ENCODE data around the gene CAPN14. TPM values are rescaled to one million over a fixed set of nuclear protein-coding genes. Genes with fewer than 3 reads are reported as not detected.

Gene CAPN14
- total RNA-seq, 3 donors from 2014 or later = 0.09 to 0.14 TPM; not detected in 1

GRCh38 chr2:31212659-31213600, 4.4 kb downstream of the CAPN14 start:
- ATAC-seq = no peak

GRCh38 chr2:31208240-31208639, 9.1 kb downstream of the CAPN14 start:
- DNase-seq = no peak
- H3K4me1 ChIP-seq (ENCODE audit: low read depth) = no peaks in the 10 kb centered on the region
- H3K36me3 ChIP-seq (ENCODE audit: low read depth) = no peaks in the 10 kb centered on the region
- ATAC-seq = no peak
- H3K9me3 ChIP-seq = no peaks in the 10 kb centered on the region
- no peak overlapping the region for H3K4me3 ChIP-seq
- intact Hi-C loops (cut with DNase I, micrococcal nuclease) = no loop called here
- no peak for TF ChIP-seq CTCF (IDR thresholded peaks at IDR 0.05)

More at GRCh38 chr2:31212659-31213600, 4.4 kb downstream of the CAPN14 start:
- Histone ChIP-seq H3K4me3 (no peak overlapping the region), H3K9me3 (no peaks in the 10 kb centered on the region), H3K4me1 (ENCODE audit: low read depth) (no peaks in the 10 kb centered on the region), H3K36me3 (ENCODE audit: low read depth) (no peaks in the 10 kb centered on the region)
- no peak for DNase-seq
- TF ChIP-seq CTCF (IDR thresholded peaks at IDR 0.05) = no peak
- intact Hi-C loops (cut with DNase I, micrococcal nuclease) = no loop called here

- Histone ChIP-seq H3K4me1 (ENCODE audit: low read depth) (no peaks in the 10 kb centered on the region), H3K9me3 (no peaks in the 10 kb centered on the region), H3K4me3 (no peak overlapping the region), H3K36me3 (ENCODE audit: low read depth) (no peaks in the 10 kb centered on the region)
- ATAC-seq = no peak
- intact Hi-C loops (cut with DNase I, micrococcal nuclease) = no loop called here
- DNase-seq = no peak
- no peak for TF ChIP-seq CTCF (IDR thresholded peaks at IDR 0.05)
Measured at GRCh38 chr2:31207790-31208189, 9.5 kb downstream of the CAPN14 start.

GRCh38 chr2:31205613-31206012, 11.7 kb downstream of the CAPN14 start:
- Histone ChIP-seq H3K4me1 (ENCODE audit: low read depth) (no peaks in the 10 kb centered on the region), H3K9me3 (no peaks in the 10 kb centered on the region), H3K4me3 (no peak overlapping the region), H3K36me3 (ENCODE audit: low read depth) (no peaks in the 10 kb centered on the region)
- no peak for ATAC-seq
- TF ChIP-seq CTCF (IDR thresholded peaks at IDR 0.05) = no peak
- intact Hi-C loops (cut with DNase I, micrococcal nuclease) = no loop called here
- DNase-seq = no peak

- ATAC-seq = no peak
- intact Hi-C loops (cut with DNase I, micrococcal nuclease) = no loop called here
- Histone ChIP-seq H3K36me3 (ENCODE audit: low read depth) (no peaks in the 10 kb centered on the region), H3K9me3 (no peaks in the 10 kb centered on the region), H3K4me1 (ENCODE audit: low read depth) (no peaks in the 10 kb centered on the region), H3K4me3 (no peak overlapping the region)
- DNase-seq = no peak
- no peak for TF ChIP-seq CTCF (IDR thresholded peaks at IDR 0.05)
Measured at GRCh38 chr2:31205186-31205585, 12.1 kb downstream of the CAPN14 start.
